IMR-90 (cell line): Measurements from ENCODE around the gene PLCZ1. TPM values are rescaled to one million over a fixed set of nuclear protein-coding genes. Genes with fewer than 3 reads are reported as not detected.
"Not testable (repeated sequence)": the region's sequence is repeated elsewhere in the genome, so short reads cannot be mapped to it uniquely, and the experiment has no call there.

Experiments
- ATAC-seq: fragments of 200-7000 bp; cut with Tn5 transposase; 2 replicates; pipeline ENCODE4 v1.9.1; 2020; ENCODE audit warnings: low read depth, mild to moderate bottlenecking, moderate library complexity
- BruUV-seq: library from RNA; stranded (reverse); fragments of 400-500 nt; replicated peaks from 2 replicates; lab custom pipeline; 2021; lab: Mats Ljungman, UMichigan
- CTCF ChIA-PET: fragments of 300-600 bp; formaldehyde crosslinking; extraction: SDS; loops from one replicate; lab custom pipeline; 2021; ENCODE audit warnings: antibody characterized with exemption; lab: Yijun Ruan, JAX
- POLR2A ChIA-PET: fragments of 300-600 bp; sonication (Branson Sonifier 250); formaldehyde crosslinking; loops from one replicate; lab custom pipeline; 2022; ENCODE audit warnings: antibody characterized with exemption; ENCODE audit not compliant: unreplicated experiment; lab: Charles Lee
- DNase-seq: peaks from one replicate; pipeline ENCODE4 v3.0.0; 2013
- H2AFZ ChIP-seq: replicated peaks from 2 replicates; pipeline ENCODE3; 2013; ENCODE audit warnings: low read length, mild to moderate bottlenecking; ENCODE audit not compliant: poor library complexity
- H2AK5ac ChIP-seq: 2 replicates; pipeline ENCODE4 v1.6.1; 2013; ENCODE audit warnings: low read depth, low read length, inconsistent platforms
- H2AK9ac ChIP-seq: replicated peaks from 2 replicates; pipeline ENCODE3; 2013; ENCODE audit warnings: mild to moderate bottlenecking, low read depth, low read length, moderate library complexity; ENCODE audit not compliant: poor library complexity
- H2BK120ac ChIP-seq: 2 replicates; pipeline ENCODE4 v1.6.1; 2013; ENCODE audit warnings: low read depth, low read length, inconsistent platforms
- H2BK15ac ChIP-seq: 3 replicates; pipeline ENCODE4 v1.6.1; 2013; ENCODE audit warnings: low read depth, low read length, inconsistent platforms
- H2BK20ac ChIP-seq: 2 replicates; pipeline ENCODE4 v1.6.1; 2013; ENCODE audit warnings: low read depth, mild to moderate bottlenecking, inconsistent platforms, low read length, moderate library complexity
- H2BK5ac ChIP-seq: 2 replicates; pipeline ENCODE4 v1.6.1; 2013; ENCODE audit warnings: mild to moderate bottlenecking, low read depth, low read length, inconsistent platforms; ENCODE audit not compliant: poor library complexity, severe bottlenecking
- H3K14ac ChIP-seq: replicated peaks from 2 replicates; pipeline ENCODE4 v1.6.1; 2013; ENCODE audit warnings: low read depth, low read length, inconsistent platforms
- H3K18ac ChIP-seq: 2 replicates; pipeline ENCODE4 v1.6.1; 2013; ENCODE audit warnings: low read depth, low read length, control low read depth
- H3K23ac ChIP-seq: 2 replicates; pipeline ENCODE4 v1.6.1; 2013; ENCODE audit warnings: low read depth, low read length, inconsistent platforms
- H3K27ac ChIP-seq: 2 replicates; pipeline ENCODE4 v1.5.1; 2013; ENCODE audit warnings: mild to moderate bottlenecking, control low read depth, low read length; ENCODE audit not compliant: insufficient read depth
- H3K27me3 ChIP-seq: 2 replicates; pipeline ENCODE4 v1.6.1; 2013; ENCODE audit warnings: low read length; ENCODE audit not compliant: control insufficient read depth, insufficient read depth
- H3K36me3 ChIP-seq: 2 replicates; pipeline ENCODE4 v1.6.1; 2013; ENCODE audit warnings: low read length, mixed read lengths; ENCODE audit not compliant: control insufficient read depth, insufficient read depth
- H3K4ac ChIP-seq: 2 replicates; pipeline ENCODE4 v1.6.1; 2013; ENCODE audit warnings: low read depth, low read length, inconsistent platforms
- H3K4me1 ChIP-seq: 2 replicates; pipeline ENCODE4 v1.6.1; 2013; ENCODE audit warnings: low read length, mixed read lengths; ENCODE audit not compliant: control insufficient read depth, insufficient read depth
- H3K4me2 ChIP-seq: 2 replicates; pipeline ENCODE4 v1.6.1; 2013; ENCODE audit warnings: low read depth, mild to moderate bottlenecking, control low read depth, low read length, moderate library complexity
- H3K4me3 ChIP-seq: 2 replicates; pipeline ENCODE4 v1.5.1; 2013; ENCODE audit warnings: low read depth, mild to moderate bottlenecking, control low read depth, low read length, moderate library complexity; ENCODE audit not compliant: insufficient read depth
- H3K56ac ChIP-seq: 2 replicates; pipeline ENCODE4 v1.6.1; 2013; ENCODE audit warnings: low read length, inconsistent platforms; ENCODE audit not compliant: insufficient read depth; ENCODE audit errors: extremely low read depth
- H3K79me1 ChIP-seq, 2 experiments: 2 replicates each; pipeline ENCODE4 v1.6.1; 2013; ENCODE audit warnings: low read length in 2 of 2, inconsistent platforms in 1 of 2, low read depth in 1 of 2
- H3K9ac ChIP-seq: 2 replicates; pipeline ENCODE4 v1.6.1; 2013; ENCODE audit warnings: low read depth, low read length, control low read depth
- H3K9me1 ChIP-seq: 2 replicates; pipeline ENCODE4 v1.6.1; 2013; ENCODE audit warnings: low read length, inconsistent platforms; ENCODE audit not compliant: insufficient read depth
- H3K9me3 ChIP-seq: 2 replicates; pipeline ENCODE4 v1.6.1; 2013; ENCODE audit warnings: low read length; ENCODE audit not compliant: control insufficient read depth, insufficient read depth
- H4K20me1 ChIP-seq: 2 replicates; pipeline ENCODE4 v1.6.1; 2013; ENCODE audit warnings: low read length, inconsistent platforms; ENCODE audit not compliant: insufficient read depth
- H4K5ac ChIP-seq: 2 replicates; pipeline ENCODE4 v1.6.1; 2013; ENCODE audit warnings: mild to moderate bottlenecking, low read depth, low read length, control low read depth
- H4K8ac ChIP-seq, 2 experiments: 2 replicates each; pipeline ENCODE4 v1.6.1; 2013; ENCODE audit warnings: low read depth in 2 of 2, low read length in 2 of 2, control low read depth in 1 of 2, inconsistent platforms in 1 of 2
- H4K91ac ChIP-seq: 2 replicates; pipeline ENCODE4 v1.6.1; 2013; ENCODE audit warnings: low read depth, low read length, inconsistent platforms; ENCODE audit not compliant: insufficient read depth
- WGBS, 2 experiments: methylation state at CpG; one replicate each; pipeline versions ENCODE4 v1.1.5 to v1.1.7; 2013; ENCODE audit warnings: missing lambda C conversion rate in 2 of 2; ENCODE audit not compliant: insufficient read length in 1 of 2; ENCODE audit errors: extremely low coverage in 2 of 2; 5-methylcytosine and 5-hydroxymethylcytosine counted together
- dilution Hi-C: fragments of 300-500 bp; cut with HindIII; formaldehyde crosslinking; loops from one replicate; pipeline ENCODE4 v1.14.3; 2018; ENCODE audit warnings: low sequenced_read_pairs; ENCODE audit not compliant: unreplicated experiment
- in situ Hi-C: fragments of 300-500 bp; cut with MboI; formaldehyde crosslinking; loops from 3 replicates; pipeline ENCODE4 v1.14.3; 2019; ENCODE audit warnings: low sequenced_read_pairs, inconsistent platforms, mixed read lengths
- intact Hi-C: fragments of 100-400 bp; cut with micrococcal nuclease; formaldehyde crosslinking; loops from 2 replicates; pipeline ENCODE4 v1.10.0; 2022
- polyA plus RNA-seq, 3 experiments: library from polyadenylated mRNA; depleted of rRNA; stranded (reverse); fragments of >200 nt; gene quantifications; 2 replicates each; pipeline ENCODE4 v1.2.3, GENCODE V29; 2012; ENCODE audit warnings: low replicate concordance in 1 of 3
- total RNA-seq: library from RNA; depleted of rRNA; stranded (reverse); fragments of >200 nt; gene quantifications from 2 replicates; pipeline ENCODE4 v1.2.3, GENCODE V29; 2012

The PLCZ1 gene
- total and polyA plus RNA-seq, 2 of the 4 experiments (the other 2 are of a cell fraction) = not detected

GRCh38 chr12:18766479-18766878, 28.7 kb upstream of the PLCZ1 start:
- H3K9ac ChIP-seq, H2AK9ac ChIP-seq, H3K23ac ChIP-seq, ATAC-seq, intact Hi-C loops, H3K4me2 ChIP-seq, H2BK15ac ChIP-seq, H4K8ac ChIP-seq, H3K36me3 ChIP-seq, H4K20me1 ChIP-seq, H3K9me1 ChIP-seq, H3K79me1 ChIP-seq, H3K4ac ChIP-seq, dilution Hi-C loops, H3K9me3 ChIP-seq, H3K4me1 ChIP-seq, DNase-seq, H4K91ac ChIP-seq, H2BK20ac ChIP-seq, H3K14ac ChIP-seq, H2AK5ac ChIP-seq, H2BK5ac ChIP-seq, H3K27me3 ChIP-seq, CTCF ChIA-PET, H2BK120ac ChIP-seq, H3K27ac ChIP-seq, H3K4me3 ChIP-seq, BruUV-seq, H4K5ac ChIP-seq, H3K18ac ChIP-seq, H2AFZ ChIP-seq, in situ Hi-C loops, H3K56ac ChIP-seq, POLR2A ChIA-PET: not testable (repeated sequence)
- no CpG with 5 or more reads among the region's 1 CpG for WGBS, 2 experiments
